ENCODE measurements around the gene GFOD1.
A peak's percentile ranks its signal among the peaks of the same experiment; 100 is the strongest.
"Not testable (repeated sequence)": the region's sequence is repeated elsewhere in the genome, so short reads cannot be mapped to it uniquely, and the experiment has no call there.

GFOD1 gene

GRCh38 chr6:13445744-13446115, 41.7 kb downstream of the GFOD1 start:
- no peak for FAIRE-seq
- DNase-seq (ENCODE audit: insufficient read length, low spot score), result no peak

DNA sequence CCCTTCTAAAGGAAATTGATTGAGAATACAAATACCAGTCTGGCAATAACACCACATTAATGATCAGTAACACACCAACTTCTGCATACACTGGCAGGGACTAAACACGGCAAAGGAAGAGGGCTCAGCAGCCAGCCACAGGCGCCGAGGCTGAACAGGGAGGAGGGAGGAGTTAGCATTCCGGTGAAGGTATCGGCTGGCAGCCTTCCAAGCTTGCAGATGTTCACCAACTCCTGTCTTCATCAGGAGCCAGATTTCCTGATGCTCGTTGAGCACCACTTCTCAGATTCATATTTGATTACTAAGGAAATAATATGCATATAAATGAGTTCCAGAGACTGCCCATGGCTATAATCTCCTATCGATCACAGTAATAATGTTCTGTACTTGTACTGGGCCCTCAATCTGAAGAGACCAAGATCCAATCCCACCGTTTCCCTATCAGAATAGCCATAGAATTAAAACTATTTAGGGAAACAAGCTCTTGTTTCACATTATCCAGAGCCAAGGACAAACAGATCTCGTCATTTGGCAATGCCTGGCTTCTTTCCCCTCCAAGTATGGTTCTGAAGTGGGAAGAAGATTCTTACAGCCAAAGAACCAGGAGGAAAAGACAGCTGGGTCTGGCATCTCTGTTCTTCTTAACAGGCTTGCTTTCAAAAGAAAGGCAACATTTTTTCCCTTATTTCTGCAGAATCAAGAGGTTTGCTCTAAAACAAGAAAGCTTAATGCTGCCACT, 42.2 kb downstream of the GFOD1 start:
- DNase-seq (ENCODE audit: insufficient read length, low spot score) (no peak), FAIRE-seq (no peak)

- DNase-seq (ENCODE audit: insufficient read length, low spot score) (no peak), FAIRE-seq (no peak)
These were observed 42.8 kb downstream of the GFOD1 start for GRCh38 chr6:13444604-13445003.

GRCh38 chr6:13443978-13444377, 43.4 kb downstream of the GFOD1 start:
- not testable (repeated sequence) for DNase-seq (ENCODE audit: insufficient read length, low spot score); FAIRE-seq

DNA sequence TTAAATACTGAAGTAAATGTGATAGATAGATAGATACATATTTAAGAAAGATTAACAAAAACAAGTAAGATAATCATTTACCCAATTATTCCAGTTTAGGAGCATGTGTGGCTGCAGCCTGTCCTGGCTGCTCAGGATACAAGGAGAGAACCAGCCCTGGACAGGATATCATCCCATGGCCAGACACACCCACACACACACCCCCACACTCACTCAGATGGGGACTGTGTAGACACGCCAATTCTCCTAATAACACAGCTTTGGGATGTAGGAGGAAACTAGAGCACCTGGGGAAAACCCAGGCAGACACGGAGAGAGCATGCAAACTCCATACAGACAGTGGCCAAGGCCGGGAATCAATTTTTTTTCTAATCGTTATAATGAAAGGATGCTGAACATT, 45.6 kb downstream of the GFOD1 start:
- FAIRE-seq (no peak), DNase-seq (ENCODE audit: insufficient read length, low spot score) (no peak)

DNA sequence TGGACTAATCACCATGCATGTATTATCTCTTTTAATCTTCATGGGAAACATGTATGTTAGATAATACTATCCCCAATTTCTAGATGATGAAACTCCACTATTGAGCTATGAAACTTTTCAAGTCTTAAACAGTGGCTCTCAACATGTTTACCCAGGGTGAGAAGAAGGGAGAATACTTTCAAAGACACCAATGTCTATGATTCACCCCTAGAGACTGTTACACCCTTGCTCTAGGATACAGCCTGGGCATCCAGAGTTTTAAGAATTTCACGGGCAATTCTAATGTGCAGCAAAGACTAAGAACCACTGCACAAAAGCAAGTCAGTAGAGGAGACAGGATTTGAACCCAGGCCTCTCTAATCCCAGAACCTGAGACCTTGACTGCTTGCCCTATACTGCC, 47.8 kb downstream of the GFOD1 start:
- no peak for FAIRE-seq
- no peak for DNase-seq (ENCODE audit: insufficient read length, low spot score)

- DNase-seq (ENCODE audit: insufficient read length, low spot score), result no peak
- no peak for FAIRE-seq
These were observed 49.3 kb downstream of the GFOD1 start for GRCh38 chr6:13438126-13438525.

DNA sequence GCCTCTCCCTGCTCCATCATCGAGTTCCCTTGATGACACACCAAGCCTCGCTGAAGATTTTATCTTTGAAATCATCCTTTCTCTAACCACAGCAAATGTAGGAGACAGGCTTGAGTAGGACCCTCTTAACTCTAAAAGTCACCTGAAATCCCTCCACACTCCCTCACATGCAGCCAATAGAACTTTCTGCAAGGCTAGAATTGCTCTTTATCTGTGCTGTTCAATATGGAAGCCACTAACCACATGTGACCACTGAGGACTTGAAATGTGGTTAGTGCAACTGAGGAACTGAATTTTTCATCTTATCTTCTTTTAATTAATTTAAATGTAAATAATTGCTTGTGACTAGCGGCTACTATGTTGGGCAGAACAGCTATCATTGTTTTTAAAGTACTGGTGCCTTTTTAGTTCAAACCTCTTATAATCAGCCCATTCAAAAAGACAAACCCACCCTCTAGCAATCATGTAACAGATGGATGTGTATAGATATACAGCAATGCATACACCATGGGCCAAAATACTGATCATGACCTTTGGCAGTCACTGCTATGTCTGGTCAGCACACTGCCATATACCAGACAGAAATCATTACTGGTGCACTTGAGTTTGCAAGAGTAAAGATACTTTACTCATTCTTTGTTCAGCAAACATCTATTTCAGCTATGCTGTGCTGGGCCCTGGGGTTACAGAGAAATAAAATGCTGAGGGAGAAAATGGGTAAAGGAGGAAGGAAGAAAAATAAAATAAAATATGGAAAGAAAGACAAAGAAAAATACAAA, 50.0 kb downstream of the GFOD1 start:
- DNase-seq (ENCODE audit: insufficient read length, low spot score) (no peak), FAIRE-seq (no peak)

- FAIRE-seq (no peak), DNase-seq (ENCODE audit: insufficient read length, low spot score) (no peak)
These were observed 50.8 kb downstream of the GFOD1 start for GRCh38 chr6:13436399-13437217.

DNA sequence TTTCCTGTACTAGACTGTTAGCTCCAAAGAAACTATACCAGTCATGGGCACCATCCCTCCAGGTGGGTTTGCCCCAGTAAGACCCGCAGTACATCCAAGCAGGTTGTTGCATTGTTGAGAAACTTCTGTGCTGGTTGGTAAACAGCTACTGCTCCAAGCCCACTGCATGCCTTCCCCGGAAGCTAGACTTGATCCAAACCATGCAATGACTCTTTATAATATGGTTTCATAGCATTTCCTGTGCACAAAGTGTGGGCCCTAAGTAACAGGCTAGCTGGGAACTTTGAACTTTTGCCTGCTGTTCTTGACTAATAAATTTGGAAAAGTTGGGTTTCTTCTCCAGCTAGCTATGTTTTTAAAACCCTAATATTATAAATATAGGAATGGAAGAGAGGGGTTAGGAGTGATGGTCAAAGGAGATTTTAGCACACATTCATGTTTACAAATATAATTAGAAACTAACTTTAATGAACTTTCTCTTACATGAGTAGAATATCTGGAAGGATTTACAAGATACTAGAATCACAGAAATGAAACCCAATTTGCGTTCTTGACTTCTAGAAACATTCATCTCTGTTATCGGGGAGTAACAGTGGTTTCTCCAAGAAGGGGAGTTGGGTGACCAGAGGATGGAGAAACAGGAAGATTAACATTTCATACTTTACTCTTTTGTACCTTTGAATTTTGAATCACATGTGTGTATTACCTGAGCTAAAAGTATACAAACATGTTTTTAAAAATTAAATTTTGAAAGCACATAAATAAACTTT, 51.7 kb downstream of the GFOD1 start:
- no peak for DNase-seq (ENCODE audit: insufficient read length, low spot score)
- no peak for FAIRE-seq

DNA sequence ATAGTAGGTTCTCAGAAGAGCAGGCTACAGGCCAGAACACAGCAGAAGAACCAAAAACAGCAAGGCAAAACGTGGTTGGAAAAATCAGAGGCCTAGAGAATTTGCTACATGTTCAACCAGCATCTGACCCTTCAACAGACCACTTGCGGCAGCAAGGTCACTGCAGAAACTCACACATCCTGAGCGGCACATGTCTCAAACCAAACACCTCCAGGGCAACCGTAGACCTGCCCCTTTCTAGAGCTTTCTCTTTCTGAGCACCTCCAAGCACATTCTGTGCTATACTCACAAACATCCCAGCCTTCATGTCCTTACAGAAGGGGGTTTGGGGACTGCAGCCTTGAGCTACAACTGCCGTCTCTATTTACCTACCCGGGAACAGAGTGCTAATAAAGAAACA, 52.6 kb downstream of the GFOD1 start:
- peak; percentile 86 for FAIRE-seq

GRCh38 chr6:13434135-13434775, 53.1 kb downstream of the GFOD1 start:
- not testable (repeated sequence) for FAIRE-seq; DNase-seq (ENCODE audit: insufficient read length, low spot score)

More for the DNA sequence above, 52.6 kb downstream of the GFOD1 start:
- no peak for DNase-seq (ENCODE audit: insufficient read length, low spot score)

GRCh38 chr6:13433709-13434121, 53.7 kb downstream of the GFOD1 start:
- DNase-seq (ENCODE audit: insufficient read length, low spot score) (no peak), FAIRE-seq (no peak)

GRCh38 chr6:13432526-13433184, 54.7 kb downstream of the GFOD1 start:
- DNase-seq (ENCODE audit: insufficient read length, low spot score) (no peak), FAIRE-seq (peak; percentile 53)

GRCh38 chr6:13431861-13432465, 55.4 kb downstream of the GFOD1 start:
- FAIRE-seq, result no peak
- DNase-seq (ENCODE audit: insufficient read length, low spot score), result no peak

DNA sequence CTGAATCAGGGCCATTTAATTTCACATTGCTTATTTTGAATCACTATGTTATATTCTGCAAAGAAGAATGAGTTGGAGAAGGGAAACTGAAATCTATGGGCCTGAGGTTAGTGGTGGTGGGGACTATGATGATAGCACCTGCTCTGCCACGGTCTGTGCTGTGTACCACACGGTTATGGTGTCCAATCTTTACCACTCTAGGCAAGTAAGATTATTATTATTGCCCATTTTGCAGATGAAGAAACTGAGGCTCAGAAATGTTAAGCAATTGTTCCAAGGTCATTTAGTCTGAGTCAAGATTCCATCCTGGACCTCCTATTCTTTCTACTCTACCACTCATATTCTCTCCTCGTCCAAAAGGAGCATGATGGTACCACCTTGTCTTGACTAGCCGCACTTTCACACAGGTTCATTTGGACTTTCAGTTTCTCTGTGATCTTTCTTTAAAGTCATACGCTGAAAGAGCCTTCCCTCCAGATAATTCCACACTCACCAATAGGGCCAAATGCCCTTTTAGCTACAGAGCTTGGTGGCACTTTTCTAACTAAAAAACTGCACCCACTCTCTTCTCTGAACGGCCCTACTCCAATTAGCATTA, 56.2 kb downstream of the GFOD1 start:
- peak; percentile 71 for FAIRE-seq

DNA sequence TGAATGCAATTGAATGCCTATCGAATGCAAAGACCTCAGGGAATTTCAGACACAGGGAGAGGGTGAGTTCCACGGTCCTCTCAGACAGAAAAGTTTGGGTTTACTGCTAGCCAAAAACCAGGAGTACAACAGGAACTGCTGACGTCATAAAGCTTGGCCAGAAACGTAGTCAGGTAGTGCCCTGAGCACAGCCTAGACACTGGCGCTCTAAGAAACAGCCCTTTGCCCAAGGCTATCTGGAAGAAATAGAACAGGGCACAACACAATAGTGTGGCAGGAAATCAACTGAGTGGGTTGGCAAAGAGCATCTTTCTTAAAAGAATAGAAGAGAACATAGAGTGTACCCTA, 58.0 kb downstream of the GFOD1 start:
- no peak for DNase-seq (ENCODE audit: insufficient read length, low spot score)
- peak; percentile 89 for FAIRE-seq

More for the DNA sequence above, 56.2 kb downstream of the GFOD1 start:
- DNase-seq (ENCODE audit: insufficient read length, low spot score), result no peak

- no peak for DNase-seq (ENCODE audit: insufficient read length, low spot score)
- FAIRE-seq, result no peak
These were observed 58.6 kb downstream of the GFOD1 start for GRCh38 chr6:13428583-13429405.

All from GM19239 (cell line).